GM12878 (cell line): ENCODE data around the gene UGT3A2.

Source experiments
- HCFC1 ChIP-seq: fragments of 150-350 bp; IDR thresholded peaks from 2 replicates; pipeline ENCODE4 v1.6.1; 2014; ENCODE audit warnings: low read length
- JUND ChIP-seq: IDR thresholded peaks from 2 replicates; pipeline ENCODE4 v1.6.1; 2012; ENCODE audit warnings: low read depth, mild to moderate bottlenecking, low read length, improper control_type of control experiment, moderate library complexity
- POLR2A ChIP-seq: IDR thresholded peaks from 2 replicates; pipeline ENCODE4 v1.6.1; 2011; ENCODE audit warnings: low read depth, mild to moderate bottlenecking, low read length
- POLR2AphosphoS5 ChIP-seq: IDR thresholded peaks from 2 replicates; pipeline ENCODE4 v1.6.1; 2011; ENCODE audit warnings: mild to moderate bottlenecking, low read length, inconsistent platforms
- RB1 ChIP-seq: fragments of 450-650 bp; formaldehyde crosslinking; IDR thresholded peaks from 2 replicates; pipeline ENCODE4 v1.6.1; 2017; ENCODE audit warnings: mild to moderate bottlenecking, borderline replicate concordance
- RELA ChIP-seq: fragments of 450-650 bp; IDR thresholded peaks from 2 replicates; pipeline ENCODE4 v1.8.0; 2014; ENCODE audit warnings: borderline replicate concordance; ENCODE audit not compliant: partially characterized antibody
- SIN3A ChIP-seq: IDR thresholded peaks from 2 replicates; pipeline ENCODE4 v1.6.1; 2012; ENCODE audit warnings: low read depth, low read length, improper control_type of control experiment
- SIX5 ChIP-seq: IDR thresholded peaks from 2 replicates; pipeline ENCODE4 v1.6.1; 2011; ENCODE audit warnings: mild to moderate bottlenecking, low read depth, low read length, moderate library complexity; ENCODE audit not compliant: severe bottlenecking
- SP1 ChIP-seq: IDR thresholded peaks from one replicate; pipeline ENCODE4 v1.6.1; 2011; ENCODE audit warnings: low read depth, low read length
- TAF1 ChIP-seq: IDR thresholded peaks from 2 replicates; pipeline ENCODE4 v1.6.1; 2011; ENCODE audit warnings: mild to moderate bottlenecking, low read depth, low read length, borderline replicate concordance
- TF ChIP-seq, protein P1 (sequence below), 3 experiments: IDR thresholded peaks in 2 of 3; conservative IDR thresholded peaks in 1 of 3; 2 replicates each; pipeline ENCODE4 v1.5.1; 2011; ENCODE audit warnings: low read depth in 3 of 3, low read length in 3 of 3, mild to moderate bottlenecking in 3 of 3, control low read depth in 2 of 3, moderate library complexity in 2 of 3, inconsistent platforms in 1 of 3, mixed read lengths in 1 of 3; ENCODE audit not compliant: control insufficient read depth in 2 of 3, insufficient read depth in 1 of 3; ENCODE audit errors: extremely low read depth in 1 of 3
- TF ChIP-seq, protein P2 (sequence below): IDR thresholded peaks from 2 replicates; pipeline ENCODE4 v1.6.1; 2012; ENCODE audit warnings: mild to moderate bottlenecking, low read depth, low read length
- TF ChIP-seq, protein P3 (sequence below): fragments of 450-650 bp; IDR thresholded peaks from 2 replicates; pipeline ENCODE4 v1.6.1; 2017; ENCODE audit warnings: mild to moderate bottlenecking, moderate library complexity

DNA sequence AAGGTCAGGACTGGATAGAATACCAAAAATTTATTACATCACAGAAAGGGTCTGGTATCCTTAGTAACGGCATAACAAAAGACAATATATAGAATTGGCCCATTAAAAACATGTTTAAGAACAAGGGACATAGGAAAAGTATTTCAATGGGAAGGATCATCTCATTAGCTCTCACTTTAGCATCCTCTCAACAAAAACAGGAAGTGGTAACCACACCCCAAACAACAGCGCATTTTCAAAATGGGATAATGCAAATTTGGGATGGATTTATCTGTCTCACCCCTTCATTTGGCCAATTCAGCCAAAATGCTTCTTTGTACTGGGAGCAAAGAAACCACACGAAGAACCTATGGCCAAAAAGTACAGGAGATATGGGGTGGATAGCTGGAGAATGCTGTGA is 65.7 kb downstream of the UGT3A2 start:
- TF ChIP-seq RELA (no peak), JUND (no peak), TAF1 (no peak), HCFC1 (no peak), POLR2A (no peak), RB1 (no peak), SIX5 (no peak), POLR2AphosphoS5 (no peak), SIN3A (no peak), SP1 (no peak)
- TF ChIP-seq, protein P1, sequence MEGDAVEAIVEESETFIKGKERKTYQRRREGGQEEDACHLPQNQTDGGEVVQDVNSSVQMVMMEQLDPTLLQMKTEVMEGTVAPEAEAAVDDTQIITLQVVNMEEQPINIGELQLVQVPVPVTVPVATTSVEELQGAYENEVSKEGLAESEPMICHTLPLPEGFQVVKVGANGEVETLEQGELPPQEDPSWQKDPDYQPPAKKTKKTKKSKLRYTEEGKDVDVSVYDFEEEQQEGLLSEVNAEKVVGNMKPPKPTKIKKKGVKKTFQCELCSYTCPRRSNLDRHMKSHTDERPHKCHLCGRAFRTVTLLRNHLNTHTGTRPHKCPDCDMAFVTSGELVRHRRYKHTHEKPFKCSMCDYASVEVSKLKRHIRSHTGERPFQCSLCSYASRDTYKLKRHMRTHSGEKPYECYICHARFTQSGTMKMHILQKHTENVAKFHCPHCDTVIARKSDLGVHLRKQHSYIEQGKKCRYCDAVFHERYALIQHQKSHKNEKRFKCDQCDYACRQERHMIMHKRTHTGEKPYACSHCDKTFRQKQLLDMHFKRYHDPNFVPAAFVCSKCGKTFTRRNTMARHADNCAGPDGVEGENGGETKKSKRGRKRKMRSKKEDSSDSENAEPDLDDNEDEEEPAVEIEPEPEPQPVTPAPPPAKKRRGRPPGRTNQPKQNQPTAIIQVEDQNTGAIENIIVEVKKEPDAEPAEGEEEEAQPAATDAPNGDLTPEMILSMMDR (IDR thresholded peaks at IDR 0.05 in 2 of 3, conservative IDR thresholded peaks at IDR 0.05 in 1 of 3; ENCODE audit: control insufficient read depth in 2 of 3, extremely low read depth in 1 of 3, insufficient read depth in 1 of 3, low read depth in 3 of 3, low read length in 3 of 3) = no peak
- TF ChIP-seq, protein P2, sequence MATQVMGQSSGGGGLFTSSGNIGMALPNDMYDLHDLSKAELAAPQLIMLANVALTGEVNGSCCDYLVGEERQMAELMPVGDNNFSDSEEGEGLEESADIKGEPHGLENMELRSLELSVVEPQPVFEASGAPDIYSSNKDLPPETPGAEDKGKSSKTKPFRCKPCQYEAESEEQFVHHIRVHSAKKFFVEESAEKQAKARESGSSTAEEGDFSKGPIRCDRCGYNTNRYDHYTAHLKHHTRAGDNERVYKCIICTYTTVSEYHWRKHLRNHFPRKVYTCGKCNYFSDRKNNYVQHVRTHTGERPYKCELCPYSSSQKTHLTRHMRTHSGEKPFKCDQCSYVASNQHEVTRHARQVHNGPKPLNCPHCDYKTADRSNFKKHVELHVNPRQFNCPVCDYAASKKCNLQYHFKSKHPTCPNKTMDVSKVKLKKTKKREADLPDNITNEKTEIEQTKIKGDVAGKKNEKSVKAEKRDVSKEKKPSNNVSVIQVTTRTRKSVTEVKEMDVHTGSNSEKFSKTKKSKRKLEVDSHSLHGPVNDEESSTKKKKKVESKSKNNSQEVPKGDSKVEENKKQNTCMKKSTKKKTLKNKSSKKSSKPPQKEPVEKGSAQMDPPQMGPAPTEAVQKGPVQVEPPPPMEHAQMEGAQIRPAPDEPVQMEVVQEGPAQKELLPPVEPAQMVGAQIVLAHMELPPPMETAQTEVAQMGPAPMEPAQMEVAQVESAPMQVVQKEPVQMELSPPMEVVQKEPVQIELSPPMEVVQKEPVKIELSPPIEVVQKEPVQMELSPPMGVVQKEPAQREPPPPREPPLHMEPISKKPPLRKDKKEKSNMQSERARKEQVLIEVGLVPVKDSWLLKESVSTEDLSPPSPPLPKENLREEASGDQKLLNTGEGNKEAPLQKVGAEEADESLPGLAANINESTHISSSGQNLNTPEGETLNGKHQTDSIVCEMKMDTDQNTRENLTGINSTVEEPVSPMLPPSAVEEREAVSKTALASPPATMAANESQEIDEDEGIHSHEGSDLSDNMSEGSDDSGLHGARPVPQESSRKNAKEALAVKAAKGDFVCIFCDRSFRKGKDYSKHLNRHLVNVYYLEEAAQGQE = no peak
- TF ChIP-seq, protein P3, sequence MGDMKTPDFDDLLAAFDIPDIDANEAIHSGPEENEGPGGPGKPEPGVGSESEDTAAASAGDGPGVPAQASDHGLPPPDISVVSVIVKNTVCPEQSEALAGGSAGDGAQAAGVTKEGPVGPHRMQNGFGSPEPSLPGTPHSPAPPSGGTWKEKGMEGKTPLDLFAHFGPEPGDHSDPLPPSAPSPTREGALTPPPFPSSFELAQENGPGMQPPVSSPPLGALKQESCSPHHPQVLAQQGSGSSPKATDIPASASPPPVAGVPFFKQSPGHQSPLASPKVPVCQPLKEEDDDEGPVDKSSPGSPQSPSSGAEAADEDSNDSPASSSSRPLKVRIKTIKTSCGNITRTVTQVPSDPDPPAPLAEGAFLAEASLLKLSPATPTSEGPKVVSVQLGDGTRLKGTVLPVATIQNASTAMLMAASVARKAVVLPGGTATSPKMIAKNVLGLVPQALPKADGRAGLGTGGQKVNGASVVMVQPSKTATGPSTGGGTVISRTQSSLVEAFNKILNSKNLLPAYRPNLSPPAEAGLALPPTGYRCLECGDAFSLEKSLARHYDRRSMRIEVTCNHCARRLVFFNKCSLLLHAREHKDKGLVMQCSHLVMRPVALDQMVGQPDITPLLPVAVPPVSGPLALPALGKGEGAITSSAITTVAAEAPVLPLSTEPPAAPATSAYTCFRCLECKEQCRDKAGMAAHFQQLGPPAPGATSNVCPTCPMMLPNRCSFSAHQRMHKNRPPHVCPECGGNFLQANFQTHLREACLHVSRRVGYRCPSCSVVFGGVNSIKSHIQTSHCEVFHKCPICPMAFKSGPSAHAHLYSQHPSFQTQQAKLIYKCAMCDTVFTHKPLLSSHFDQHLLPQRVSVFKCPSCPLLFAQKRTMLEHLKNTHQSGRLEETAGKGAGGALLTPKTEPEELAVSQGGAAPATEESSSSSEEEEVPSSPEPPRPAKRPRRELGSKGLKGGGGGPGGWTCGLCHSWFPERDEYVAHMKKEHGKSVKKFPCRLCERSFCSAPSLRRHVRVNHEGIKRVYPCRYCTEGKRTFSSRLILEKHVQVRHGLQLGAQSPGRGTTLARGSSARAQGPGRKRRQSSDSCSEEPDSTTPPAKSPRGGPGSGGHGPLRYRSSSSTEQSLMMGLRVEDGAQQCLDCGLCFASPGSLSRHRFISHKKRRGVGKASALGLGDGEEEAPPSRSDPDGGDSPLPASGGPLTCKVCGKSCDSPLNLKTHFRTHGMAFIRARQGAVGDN = no peak
